ENCODE measurements around the gene PDS5A.

PDS5A gene

GRCh38 chr4:39889226-39889625 is 88.5 kb downstream of the PDS5A start:
- Histone ChIP-seq H3K27ac (ENCODE audit: low read depth, low read length) (no peak overlapping the region), H4K20me1 (ENCODE audit: control insufficient read depth, insufficient read depth, low read depth, low read length) (no peaks in the 10 kb centered on the region), H3K4me1 (ENCODE audit: control insufficient read depth, low read length) (0 out of 2 replicates have a peak, but pooled peaks cover 3% of the 10 kb centered on the region), H3K4me2 (ENCODE audit: low read length) (no peak overlapping the region), H3K9me2 (replicated peaks; ENCODE audit: control insufficient read depth, low read length) (no peaks in the 10 kb centered on the region), H3F3A (ENCODE audit: control insufficient read depth, insufficient read depth) (peaks cover 15% of the 10 kb centered on the region; the same call in 1 of the 2 replicates), H3K79me2 (ENCODE audit: control insufficient read depth, low read length) (no peaks in the 10 kb centered on the region), H3K27me3 (ENCODE audit: control insufficient read depth, low read length) (no peaks in the 10 kb centered on the region), H3K9me3 (ENCODE audit: control insufficient read depth, insufficient read depth, low read length) (no peaks in the 10 kb centered on the region), H3K4me3 (ENCODE audit: low read length) (no peak overlapping the region), H3K36me3 (ENCODE audit: control insufficient read depth, low read length) (peaks cover 83% of the 10 kb centered on the region)
- no peak for TF ChIP-seq EZH2phosphoT487 (IDR thresholded peaks at IDR 0.05; ENCODE audit: borderline replicate concordance, low read length)
- no peak for TF ChIP-seq CTCF (IDR thresholded peaks at IDR 0.05; ENCODE audit: low read depth, low read length, poor library complexity, severe bottlenecking)

GRCh38 chr4:39888541-39888940 is 89.2 kb downstream of the PDS5A start:
- Histone ChIP-seq H3K9me2 (replicated peaks; ENCODE audit: control insufficient read depth, low read length) (no peaks in the 10 kb centered on the region), H3K4me1 (ENCODE audit: control insufficient read depth, low read length) (0 out of 2 replicates have a peak, but pooled peaks cover 3% of the 10 kb centered on the region), H3K27me3 (ENCODE audit: control insufficient read depth, low read length) (no peaks in the 10 kb centered on the region), H3K27ac (ENCODE audit: low read depth, low read length) (no peak overlapping the region), H3K36me3 (ENCODE audit: control insufficient read depth, low read length) (peaks cover 81% of the 10 kb centered on the region), H3K4me2 (ENCODE audit: low read length) (no peak overlapping the region), H3K79me2 (ENCODE audit: control insufficient read depth, low read length) (no peaks in the 10 kb centered on the region), H3K9me3 (ENCODE audit: control insufficient read depth, insufficient read depth, low read length) (no peaks in the 10 kb centered on the region), H4K20me1 (ENCODE audit: control insufficient read depth, insufficient read depth, low read depth, low read length) (no peaks in the 10 kb centered on the region), H3F3A (ENCODE audit: control insufficient read depth, insufficient read depth) (peaks cover 15% of the 10 kb centered on the region; the same call in 1 of the 2 replicates), H3K4me3 (ENCODE audit: low read length) (no peak overlapping the region)
- TF ChIP-seq CTCF (IDR thresholded peaks at IDR 0.05; ENCODE audit: low read depth, low read length, poor library complexity, severe bottlenecking) (no peak), EZH2phosphoT487 (IDR thresholded peaks at IDR 0.05; ENCODE audit: borderline replicate concordance, low read length) (no peak)

GRCh38 chr4:39883646-39884045 is 94.1 kb downstream of the PDS5A start:
- Histone ChIP-seq H3K9me2 (replicated peaks; ENCODE audit: control insufficient read depth, low read length) (no peaks in the 10 kb centered on the region), H3K4me1 (ENCODE audit: control insufficient read depth, low read length) (no peaks in the 10 kb centered on the region), H3K79me2 (ENCODE audit: control insufficient read depth, low read length) (no peaks in the 10 kb centered on the region), H3K9me3 (ENCODE audit: control insufficient read depth, insufficient read depth, low read length) (no peaks in the 10 kb centered on the region), H3K27me3 (ENCODE audit: control insufficient read depth, low read length) (no peaks in the 10 kb centered on the region), H4K20me1 (ENCODE audit: control insufficient read depth, insufficient read depth, low read depth, low read length) (no peaks in the 10 kb centered on the region), H3F3A (ENCODE audit: control insufficient read depth, insufficient read depth) (peaks cover 10% of the 10 kb centered on the region), H3K27ac (ENCODE audit: low read depth, low read length) (no peak overlapping the region), H3K4me3 (ENCODE audit: low read length) (no peak overlapping the region), H3K36me3 (ENCODE audit: control insufficient read depth, low read length) (peaks cover 79% of the 10 kb centered on the region), H3K4me2 (ENCODE audit: low read length) (no peak overlapping the region)
- TF ChIP-seq CTCF (IDR thresholded peaks at IDR 0.05; ENCODE audit: low read depth, low read length, poor library complexity, severe bottlenecking) (no peak), EZH2phosphoT487 (IDR thresholded peaks at IDR 0.05; ENCODE audit: borderline replicate concordance, low read length) (no peak)
